Measurements from ENCODE around the gene PCTP.

DNA sequence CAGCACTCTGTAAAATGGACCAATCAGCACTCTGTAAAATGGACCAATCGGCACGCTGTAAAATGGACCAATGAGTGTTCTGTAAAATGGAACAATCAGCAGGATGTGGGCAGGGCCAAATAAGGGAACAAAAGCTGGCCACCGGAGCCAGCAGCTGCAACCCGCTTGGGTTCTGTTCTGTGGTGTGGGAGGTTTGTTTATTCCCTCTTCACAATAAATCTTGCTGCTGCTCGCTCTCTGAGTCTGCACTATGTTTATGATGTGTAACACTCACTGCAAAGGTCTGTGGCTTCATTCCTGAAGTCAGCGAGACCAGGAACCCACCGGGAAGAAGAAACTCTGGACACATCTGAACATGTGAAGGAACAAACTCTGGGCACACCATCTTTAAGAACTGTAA lies 48.7 kb upstream of the PCTP start:
- TF ChIP-seq POLR2A (IDR thresholded peaks at IDR 0.05) (no peak), POLR2AphosphoS5 (IDR thresholded peaks at IDR 0.05) (no peak)
- TF ChIP-seq, protein P1, sequence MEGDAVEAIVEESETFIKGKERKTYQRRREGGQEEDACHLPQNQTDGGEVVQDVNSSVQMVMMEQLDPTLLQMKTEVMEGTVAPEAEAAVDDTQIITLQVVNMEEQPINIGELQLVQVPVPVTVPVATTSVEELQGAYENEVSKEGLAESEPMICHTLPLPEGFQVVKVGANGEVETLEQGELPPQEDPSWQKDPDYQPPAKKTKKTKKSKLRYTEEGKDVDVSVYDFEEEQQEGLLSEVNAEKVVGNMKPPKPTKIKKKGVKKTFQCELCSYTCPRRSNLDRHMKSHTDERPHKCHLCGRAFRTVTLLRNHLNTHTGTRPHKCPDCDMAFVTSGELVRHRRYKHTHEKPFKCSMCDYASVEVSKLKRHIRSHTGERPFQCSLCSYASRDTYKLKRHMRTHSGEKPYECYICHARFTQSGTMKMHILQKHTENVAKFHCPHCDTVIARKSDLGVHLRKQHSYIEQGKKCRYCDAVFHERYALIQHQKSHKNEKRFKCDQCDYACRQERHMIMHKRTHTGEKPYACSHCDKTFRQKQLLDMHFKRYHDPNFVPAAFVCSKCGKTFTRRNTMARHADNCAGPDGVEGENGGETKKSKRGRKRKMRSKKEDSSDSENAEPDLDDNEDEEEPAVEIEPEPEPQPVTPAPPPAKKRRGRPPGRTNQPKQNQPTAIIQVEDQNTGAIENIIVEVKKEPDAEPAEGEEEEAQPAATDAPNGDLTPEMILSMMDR (IDR thresholded peaks at IDR 0.05), result no peak
